ENCODE data around the gene TRIML1.

- TF ChIP-seq POLR2A (IDR thresholded peaks at IDR 0.05; ENCODE audit: control extremely low read depth in 1 of 2, low read depth in 2 of 2, low read length in 2 of 2) (no peak), USF2 (IDR thresholded peaks at IDR 0.05; ENCODE audit: low read length) (no peak), CTCF (IDR thresholded peaks at IDR 0.05; ENCODE audit: control extremely low read depth in 1 of 3, insufficient read depth in 1 of 3, low read depth in 1 of 3, low read length in 3 of 3) (no peak), ATF2 (IDR thresholded peaks at IDR 0.05; ENCODE audit: low read length) (no peak), RAD21 (IDR thresholded peaks at IDR 0.05 in 1 of 2, conservative IDR thresholded peaks at IDR 0.05 in 1 of 2; ENCODE audit: low read depth in 2 of 2, low read length in 2 of 2) (no peak), CHD7 (IDR thresholded peaks at IDR 0.05; ENCODE audit: insufficient replicate concordance, low read length) (no peak), CEBPB (IDR thresholded peaks at IDR 0.05; ENCODE audit: low read depth, low read length) (no peak), JUND (IDR thresholded peaks at IDR 0.05; ENCODE audit: low read length) (no peak), TEAD4 (IDR thresholded peaks at IDR 0.05; ENCODE audit: low read depth, low read length) (no peak), SUZ12 (IDR thresholded peaks at IDR 0.05; ENCODE audit: low read length) (no peak), ASH2L (IDR thresholded peaks at IDR 0.05; ENCODE audit: low read length) (no peak)
Measured at GRCh38 chr4:188168726-188169373, 29.6 kb downstream of the TRIML1 start.

Data from H1 (cell line).